ENCODE measurements around the gene DCDC2B.

DNA sequence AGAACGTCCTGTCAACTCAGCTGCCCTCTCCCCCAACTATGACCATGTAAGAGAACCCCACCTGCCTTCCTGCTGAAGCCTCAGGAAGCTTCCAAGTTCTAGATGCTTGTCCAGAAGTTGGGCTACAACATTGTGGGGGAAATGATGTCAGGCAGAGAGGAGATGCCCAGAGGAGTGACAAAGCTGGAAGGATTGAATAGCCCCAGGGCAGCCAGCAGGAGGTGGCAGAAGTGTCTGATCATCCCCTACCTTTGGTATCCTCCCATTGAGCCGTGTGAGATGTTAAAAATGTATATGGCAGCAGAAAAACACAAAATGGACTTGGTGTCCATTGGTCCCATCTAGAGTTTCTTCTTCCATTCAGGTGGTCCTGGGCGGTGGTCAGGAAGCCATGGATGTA lies 19.9 kb downstream of the DCDC2B start:
- TF ChIP-seq, protein P1, sequence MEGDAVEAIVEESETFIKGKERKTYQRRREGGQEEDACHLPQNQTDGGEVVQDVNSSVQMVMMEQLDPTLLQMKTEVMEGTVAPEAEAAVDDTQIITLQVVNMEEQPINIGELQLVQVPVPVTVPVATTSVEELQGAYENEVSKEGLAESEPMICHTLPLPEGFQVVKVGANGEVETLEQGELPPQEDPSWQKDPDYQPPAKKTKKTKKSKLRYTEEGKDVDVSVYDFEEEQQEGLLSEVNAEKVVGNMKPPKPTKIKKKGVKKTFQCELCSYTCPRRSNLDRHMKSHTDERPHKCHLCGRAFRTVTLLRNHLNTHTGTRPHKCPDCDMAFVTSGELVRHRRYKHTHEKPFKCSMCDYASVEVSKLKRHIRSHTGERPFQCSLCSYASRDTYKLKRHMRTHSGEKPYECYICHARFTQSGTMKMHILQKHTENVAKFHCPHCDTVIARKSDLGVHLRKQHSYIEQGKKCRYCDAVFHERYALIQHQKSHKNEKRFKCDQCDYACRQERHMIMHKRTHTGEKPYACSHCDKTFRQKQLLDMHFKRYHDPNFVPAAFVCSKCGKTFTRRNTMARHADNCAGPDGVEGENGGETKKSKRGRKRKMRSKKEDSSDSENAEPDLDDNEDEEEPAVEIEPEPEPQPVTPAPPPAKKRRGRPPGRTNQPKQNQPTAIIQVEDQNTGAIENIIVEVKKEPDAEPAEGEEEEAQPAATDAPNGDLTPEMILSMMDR (IDR thresholded peaks at IDR 0.05; ENCODE audit: insufficient read depth, low read length, poor library complexity, severe bottlenecking) = no peak
- no peak for TF ChIP-seq EZH2phosphoT487 (conservative IDR thresholded peaks at IDR 0.05; ENCODE audit: low read length)

All from SU-DHL-6 (cell line).